LHCN-M2 (cell line): ENCODE results near the gene CAMKMT. TPM values are rescaled to one million over a fixed set of nuclear protein-coding genes. Genes with fewer than 3 reads are reported as not detected.
A peak's percentile ranks its signal among the peaks of the same experiment; 100 is the strongest.

Experiments
- DNase-seq: peaks from one replicate; pipeline ENCODE4 v3.0.0-alpha.2; 2012; ENCODE audit warnings: low read depth
- total RNA-seq: library from RNA; depleted of rRNA; stranded (reverse); fragments of >200 nt; gene quantifications from 2 replicates; pipeline ENCODE4 v1.2.3, GENCODE V29; 2014

The CAMKMT gene
- total RNA-seq, 1 experiment from 2014 or later: 10.1 TPM

- peak; percentile 92 for DNase-seq
Measured at GRCh38 chr2:44549099-44549471, 187.3 kb downstream of the CAMKMT start.

GRCh38 chr2:44549856-44550255 lies 188.1 kb downstream of the CAMKMT start:
- peak; percentile 36 for DNase-seq

- peak; percentile 32 for DNase-seq
Measured at GRCh38 chr2:44550561-44550960, 188.8 kb downstream of the CAMKMT start.

- DNase-seq: no peak
Measured at GRCh38 chr2:44551497-44551896, 189.8 kb downstream of the CAMKMT start.

- DNase-seq: peak; percentile 93
Measured at GRCh38 chr2:44553456-44553855, 191.7 kb downstream of the CAMKMT start.

DNA sequence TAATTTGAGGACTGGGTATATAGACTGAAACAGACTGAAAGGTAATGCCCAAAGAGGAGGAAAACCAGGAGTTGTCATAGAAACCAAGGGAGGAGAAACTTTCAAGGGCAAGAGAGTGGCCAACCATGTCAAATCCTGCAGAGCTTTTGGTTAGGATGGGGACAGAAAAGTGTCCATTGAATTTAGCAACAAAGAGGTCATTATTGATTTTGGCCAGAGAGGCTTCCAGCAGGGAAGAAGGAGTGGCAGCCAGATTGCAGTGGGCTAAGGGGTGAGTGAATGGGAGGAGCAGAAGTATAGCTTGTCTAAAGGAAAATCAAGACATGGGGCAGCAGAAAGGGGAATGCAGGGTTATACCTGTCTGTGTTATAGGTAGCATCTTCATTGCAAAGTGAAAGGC lies 194.0 kb downstream of the CAMKMT start:
- no peak for DNase-seq

DNA sequence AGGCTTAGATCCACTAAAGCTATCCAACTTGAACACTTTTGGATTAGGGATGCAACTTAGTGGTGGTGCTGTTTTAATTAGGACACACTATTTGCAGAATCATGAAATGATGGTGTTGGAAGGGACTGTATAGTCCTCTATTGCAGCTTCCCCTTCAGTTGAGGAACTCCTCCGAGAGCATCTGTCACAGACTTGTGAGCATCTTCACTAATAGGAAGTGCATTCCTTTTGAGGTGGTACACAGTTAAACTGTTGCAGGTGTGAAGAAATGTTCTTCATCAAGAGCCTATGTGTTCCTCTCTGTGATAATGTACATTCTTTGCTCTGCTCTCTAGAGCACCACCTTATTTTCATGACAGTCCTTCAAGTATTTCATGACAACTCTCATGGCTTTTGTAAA lies 197.4 kb downstream of the CAMKMT start:
- no peak for DNase-seq

- peak; percentile 31 for DNase-seq
Measured at GRCh38 chr2:44560352-44560751, 198.6 kb downstream of the CAMKMT start.

DNA sequence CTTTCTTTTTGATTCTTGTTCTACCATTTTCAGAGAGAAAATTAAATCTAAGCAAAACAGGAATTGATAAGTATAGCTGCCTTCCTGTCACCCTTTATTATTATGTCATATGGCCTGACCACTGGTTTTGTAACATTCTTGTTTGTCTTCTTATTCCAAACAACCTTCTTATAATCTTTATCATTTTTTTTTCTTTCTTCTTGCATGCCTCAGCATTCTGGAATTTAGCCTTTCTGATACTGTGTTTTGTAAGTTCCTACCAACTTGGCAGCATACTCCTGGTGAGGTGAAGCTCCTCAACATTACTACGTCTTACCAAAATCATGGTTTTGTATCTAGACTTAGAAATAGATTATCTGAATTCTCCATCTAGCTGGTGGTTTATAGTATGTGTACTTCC lies 199.2 kb downstream of the CAMKMT start:
- no peak for DNase-seq

- DNase-seq: no peak
Measured at GRCh38 chr2:44562737-44563136, 201.0 kb downstream of the CAMKMT start.

GRCh38 chr2:44564752-44565151 lies 203.0 kb downstream of the CAMKMT start:
- no peak for DNase-seq

GRCh38 chr2:44566059-44566458 lies 204.3 kb downstream of the CAMKMT start:
- no peak for DNase-seq

DNA sequence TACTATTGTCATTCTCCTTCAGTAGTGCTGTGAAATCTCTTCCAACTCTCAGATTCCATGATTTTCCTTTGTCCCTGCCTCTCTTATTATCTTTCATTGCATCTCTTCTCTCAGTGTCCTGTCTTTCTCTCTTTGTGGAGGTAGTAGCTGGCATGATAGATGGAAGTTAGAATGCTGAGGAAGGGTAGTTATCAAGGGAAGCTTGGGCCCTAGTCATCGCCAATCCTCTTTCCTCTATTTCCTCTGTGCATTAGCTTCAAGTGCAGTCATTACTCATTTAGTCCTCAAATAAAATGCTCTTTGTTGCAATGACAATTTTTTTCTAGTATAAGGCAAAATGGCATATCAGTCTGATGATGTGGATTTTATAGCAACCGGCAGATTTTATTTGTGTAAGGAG lies 207.7 kb downstream of the CAMKMT start:
- no peak for DNase-seq

DNA sequence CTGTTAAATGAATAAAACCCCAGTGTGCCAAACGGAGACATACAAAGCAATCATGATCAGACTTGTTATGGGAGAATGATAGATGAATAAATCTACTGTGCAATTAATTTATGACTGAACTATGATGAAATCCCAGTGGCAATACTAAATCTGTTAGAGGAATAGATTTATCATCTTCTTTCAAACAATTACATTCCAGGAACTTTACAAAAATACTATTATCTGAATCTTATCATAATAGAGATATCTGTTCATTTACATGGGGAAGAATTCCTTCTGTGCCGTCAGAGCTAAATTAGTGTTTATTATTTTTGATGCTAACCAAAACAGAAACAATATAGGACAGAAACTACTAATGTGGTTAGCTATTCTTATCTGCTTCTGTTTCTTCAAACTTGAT lies 208.5 kb downstream of the CAMKMT start:
- DNase-seq: no peak

DNA sequence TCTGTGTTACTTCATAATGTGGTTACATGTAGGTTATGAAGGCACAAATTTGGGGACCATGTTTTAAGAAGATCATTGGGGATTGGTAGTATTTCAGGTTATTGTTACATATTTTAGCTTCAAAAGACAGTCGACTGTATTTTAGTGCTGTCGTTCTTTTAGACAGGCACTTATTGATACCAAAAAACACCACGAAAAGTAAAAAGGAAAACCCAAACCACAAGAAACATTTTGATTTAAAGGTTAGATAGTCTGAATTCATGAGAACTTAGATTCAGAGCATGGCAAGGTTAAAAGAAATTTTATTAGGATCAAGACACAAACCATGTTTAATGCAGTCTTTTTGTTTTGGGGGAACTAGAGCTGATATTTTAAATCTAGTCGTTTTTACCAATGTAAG lies 209.0 kb downstream of the CAMKMT start:
- no peak for DNase-seq

- peak; percentile 54 for DNase-seq
Measured at GRCh38 chr2:44572196-44572900, 210.6 kb downstream of the CAMKMT start.

GRCh38 chr2:44573996-44574395 lies 212.2 kb downstream of the CAMKMT start:
- no peak for DNase-seq

DNA sequence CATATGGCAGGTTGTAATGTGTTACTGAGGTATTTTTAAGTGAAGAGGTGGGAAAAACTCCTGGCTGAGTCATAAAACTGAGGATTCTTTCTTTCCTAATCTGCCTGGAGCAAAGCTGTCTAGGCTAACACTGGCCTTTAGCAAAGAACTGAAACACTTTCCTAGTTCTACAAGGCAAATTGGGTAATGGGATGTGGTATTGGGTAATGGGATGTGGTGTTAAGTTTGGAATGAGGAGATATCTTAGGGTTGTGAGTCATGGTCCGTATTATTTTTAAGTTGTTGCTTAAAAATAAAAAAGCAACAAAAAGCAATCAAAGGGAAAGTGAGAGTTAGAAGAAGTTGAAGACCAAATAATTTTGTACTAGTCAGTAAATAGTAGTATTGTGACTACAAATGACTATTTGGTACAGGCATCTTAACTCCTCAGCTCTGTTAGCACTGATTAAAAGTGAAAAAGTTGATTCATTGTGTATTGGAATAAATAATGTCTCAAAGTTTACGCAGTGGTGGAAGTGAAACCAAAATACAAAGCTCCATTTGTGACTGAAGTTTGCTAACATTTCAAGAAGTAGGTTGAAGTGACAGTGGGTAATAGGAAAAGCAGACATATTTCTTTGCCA lies 216.8 kb downstream of the CAMKMT start:
- DNase-seq: peak; percentile 82

DNA sequence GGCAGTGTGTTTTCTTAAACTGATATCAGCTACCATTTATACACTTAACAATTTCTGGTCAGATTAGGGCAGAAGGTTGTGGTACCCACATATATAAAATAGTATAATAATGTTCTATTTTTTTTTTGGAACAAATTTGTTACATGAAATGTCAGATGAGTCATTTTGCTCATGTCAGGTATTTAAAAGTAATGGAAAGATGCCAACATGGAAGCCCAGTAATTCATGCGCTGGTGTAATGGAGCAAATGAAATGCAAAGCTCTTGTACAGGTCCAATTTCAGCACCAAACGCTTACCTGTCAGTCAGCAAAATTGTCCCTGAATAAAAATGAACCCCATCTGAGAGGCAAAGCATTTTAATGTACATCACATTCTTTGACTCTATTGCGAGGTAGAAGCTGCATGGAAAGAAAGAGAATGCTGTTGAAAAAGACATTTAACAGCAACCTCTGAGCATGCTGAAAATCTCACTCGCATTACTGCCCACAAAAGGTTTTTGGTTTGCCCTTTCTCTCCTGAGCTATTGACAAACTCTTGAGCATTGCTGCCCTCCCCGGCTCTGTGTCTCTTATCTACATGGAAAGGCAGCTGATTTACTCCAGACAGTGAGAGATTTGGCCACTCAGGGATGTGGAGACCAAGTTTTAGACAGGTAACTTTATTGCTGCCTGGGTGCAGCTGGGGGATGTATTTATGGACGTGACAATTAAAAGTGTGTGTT lies 217.5 kb downstream of the CAMKMT start:
- DNase-seq: no peak

- peak; percentile 19 for DNase-seq
Measured at GRCh38 chr2:44579837-44580230, 218.1 kb downstream of the CAMKMT start.

DNA sequence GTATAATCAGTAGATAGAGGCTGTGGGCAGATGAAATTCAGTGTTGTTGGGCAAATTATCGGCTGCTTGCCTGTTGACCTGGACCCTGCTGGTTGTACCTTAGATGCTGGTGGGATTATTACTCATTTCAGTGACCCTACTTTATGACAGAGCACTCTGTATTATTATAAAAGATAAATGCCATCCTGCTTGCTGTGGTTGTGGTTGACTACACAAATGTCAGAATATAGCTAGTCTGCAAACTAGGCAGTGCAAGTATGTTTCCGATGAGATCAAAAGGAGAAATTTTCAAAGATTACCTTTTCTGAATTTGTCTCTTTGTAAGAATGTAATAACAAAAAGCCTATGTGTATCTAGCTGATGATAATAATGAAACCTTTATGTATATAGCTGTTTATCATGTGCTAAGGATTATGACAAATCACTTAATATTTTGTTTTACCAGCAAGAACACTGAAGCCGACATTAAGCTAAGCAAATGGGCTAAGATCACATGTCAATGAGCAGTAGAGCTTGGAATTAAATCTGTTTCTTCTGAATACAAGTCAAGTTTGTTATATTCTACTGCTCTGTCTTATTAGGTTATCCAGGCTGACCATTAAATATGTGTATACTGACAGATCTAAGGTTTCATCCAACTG lies 219.2 kb downstream of the CAMKMT start:
- DNase-seq: no peak

DNA sequence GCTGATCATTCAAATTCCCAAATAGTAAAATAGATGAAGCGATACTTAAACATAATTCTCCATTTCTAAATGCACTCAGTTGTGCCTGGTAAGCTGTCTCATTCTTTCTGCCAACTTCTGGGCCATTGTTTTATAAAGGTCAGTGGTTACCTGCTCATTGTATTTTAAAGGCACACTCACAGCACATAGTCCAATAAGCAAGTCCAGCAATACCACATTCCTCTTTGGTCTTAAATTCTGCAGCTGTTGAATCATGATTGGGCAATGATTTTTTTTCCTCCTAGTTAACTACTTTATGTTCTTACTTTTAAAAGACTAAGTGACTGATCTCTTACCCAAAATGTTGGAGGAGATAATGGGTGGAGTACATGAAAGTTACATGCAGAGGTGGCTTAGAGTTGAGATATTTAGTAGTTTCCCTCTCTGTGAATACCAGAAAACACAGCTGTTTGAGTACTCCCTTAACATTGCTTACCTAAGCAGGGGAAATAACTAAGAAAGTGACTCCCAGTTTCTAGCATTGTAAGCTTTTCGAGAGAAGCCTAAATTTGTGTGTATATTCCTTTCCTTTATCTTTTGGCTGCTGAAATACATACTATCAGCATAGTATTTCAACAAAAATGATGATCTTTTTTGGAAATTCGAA lies 220.7 kb downstream of the CAMKMT start:
- peak; percentile 70 for DNase-seq
